HUES6 (cell line): ENCODE data around the gene RBP7.

Source experiments
- H3K27ac ChIP-seq: 2 replicates; pipeline ENCODE4 v1.7.0; 2013; ENCODE audit warnings: low read depth, mild to moderate bottlenecking, low read length, inconsistent platforms
- H3K27me3 ChIP-seq: 2 replicates; pipeline ENCODE4 v1.6.1; 2013; ENCODE audit warnings: low read length; ENCODE audit not compliant: control insufficient read depth, insufficient read depth
- H3K36me3 ChIP-seq: 2 replicates; pipeline ENCODE4 v1.6.1; 2013; ENCODE audit warnings: low read length; ENCODE audit not compliant: control insufficient read depth, insufficient read depth
- H3K4me1 ChIP-seq: 2 replicates; pipeline ENCODE4 v1.6.1; 2013; ENCODE audit warnings: low read length; ENCODE audit not compliant: control insufficient read depth, insufficient read depth
- H3K4me3 ChIP-seq: 2 replicates; pipeline ENCODE4 v1.5.1; 2013; ENCODE audit warnings: low read depth, low read length
- H3K9ac ChIP-seq: one replicate; pipeline ENCODE4 v1.6.1; 2013; ENCODE audit warnings: mild to moderate bottlenecking, low read length
- H3K9me3 ChIP-seq: 2 replicates; pipeline ENCODE4 v1.6.1; 2013; ENCODE audit warnings: low read depth, low read length; ENCODE audit not compliant: control insufficient read depth, insufficient read depth

RBP7 gene

DNA sequence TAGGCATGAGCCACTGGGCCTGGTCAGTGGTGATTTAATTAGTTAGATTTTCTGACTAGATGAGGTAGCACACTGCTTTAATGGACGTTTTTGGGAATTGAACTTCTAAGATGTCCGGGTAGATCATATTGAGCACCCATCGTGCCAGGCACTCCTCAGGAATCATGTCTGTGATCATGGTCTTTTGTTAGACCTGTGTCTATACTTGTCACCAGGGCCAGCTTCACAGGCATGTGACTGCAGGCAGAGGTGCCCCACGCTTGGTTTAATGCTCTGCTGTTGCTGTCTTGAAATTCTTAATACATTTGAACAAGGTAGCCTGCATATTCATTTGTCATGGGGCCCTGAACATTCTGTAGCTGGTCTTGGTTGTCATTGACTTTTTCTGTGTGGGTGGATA, 55.3 kb downstream of the RBP7 start:
- H3K9me3 ChIP-seq = no peaks in the 10 kb centered on the region

DNA sequence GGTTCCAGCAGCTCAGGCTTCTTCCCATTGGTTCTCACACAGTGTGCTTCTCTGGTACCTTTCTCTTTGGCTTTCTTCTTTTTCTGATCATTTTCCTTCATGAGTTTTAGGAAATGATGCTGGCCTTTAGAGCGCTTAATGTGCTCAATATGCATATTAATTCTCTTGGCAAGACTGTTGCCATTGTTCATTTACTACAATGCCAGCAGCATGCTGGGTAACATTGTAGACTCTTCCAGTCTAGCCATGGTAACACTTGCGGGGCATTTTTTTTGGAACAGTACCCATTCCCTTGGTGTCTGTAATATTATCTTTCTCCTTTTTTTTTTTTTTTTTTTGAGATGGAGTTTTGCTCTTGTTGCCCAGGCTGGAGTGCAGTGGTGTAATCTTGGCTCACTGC, 57.4 kb downstream of the RBP7 start:
- Histone ChIP-seq H3K27ac (no peak overlapping the region), H3K4me3 (no peak overlapping the region), H3K9me3 (no peaks in the 10 kb centered on the region), H3K9ac (no peak overlapping the region), H3K36me3 (peaks cover 8% of the 10 kb centered on the region; the same call in 1 of the 2 replicates), H3K4me1 (no peaks in the 10 kb centered on the region), H3K27me3 (no peaks in the 10 kb centered on the region)

More for the DNA sequence above, 55.3 kb downstream of the RBP7 start:
- Histone ChIP-seq H3K27ac (no peak overlapping the region), H3K9ac (no peak overlapping the region), H3K27me3 (no peaks in the 10 kb centered on the region), H3K36me3 (peaks cover 13% of the 10 kb centered on the region; the same call in 1 of the 2 replicates), H3K4me1 (no peaks in the 10 kb centered on the region), H3K4me3 (no peak overlapping the region)

DNA sequence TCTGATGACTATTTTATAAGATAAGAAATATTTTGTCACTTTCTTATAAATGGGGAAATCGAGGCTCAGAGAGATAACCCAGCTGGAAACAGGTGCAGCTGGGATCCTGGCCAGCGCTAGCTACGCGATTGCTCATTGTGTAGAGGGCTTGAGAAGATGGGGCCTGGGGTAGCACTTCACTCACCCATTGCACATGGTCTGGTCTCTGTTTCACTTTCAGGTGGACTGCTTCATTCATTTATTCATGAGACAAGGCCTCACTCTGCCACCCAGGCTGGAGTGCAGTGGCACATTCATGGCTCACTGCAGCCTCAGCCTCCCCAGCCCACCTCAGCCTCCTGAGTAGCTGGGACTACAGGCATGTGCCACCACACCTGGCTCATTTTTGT, 59.6 kb downstream of the RBP7 start:
- Histone ChIP-seq H3K4me3 (no peak overlapping the region), H3K36me3 (peaks cover 2% of the 10 kb centered on the region; the same call in 1 of the 2 replicates), H3K9ac (no peak overlapping the region), H3K27me3 (no peaks in the 10 kb centered on the region), H3K27ac (no peak overlapping the region), H3K4me1 (no peaks in the 10 kb centered on the region), H3K9me3 (no peaks in the 10 kb centered on the region)

DNA sequence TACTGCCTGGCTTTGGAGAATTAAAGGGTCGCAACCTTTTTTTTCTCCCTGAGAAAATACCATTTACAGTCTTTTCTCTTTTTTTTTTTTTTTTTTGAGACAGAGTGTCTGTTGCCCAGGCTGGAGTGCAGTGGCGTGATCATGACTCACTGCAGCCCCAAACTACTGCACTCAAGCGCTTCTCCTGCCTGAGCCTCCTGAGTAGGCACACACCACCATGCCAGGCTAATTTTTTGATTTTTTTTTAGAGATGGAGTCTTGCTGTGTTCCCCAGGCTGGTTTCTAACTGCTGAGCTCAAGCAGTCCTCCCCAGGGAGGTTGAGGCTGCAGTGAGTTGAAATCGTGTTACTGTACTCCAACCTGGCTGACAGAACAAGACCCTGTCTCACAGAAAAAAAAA, 60.3 kb downstream of the RBP7 start:
- Histone ChIP-seq H3K4me3 (no peak overlapping the region), H3K9ac (no peak overlapping the region), H3K9me3 (no peaks in the 10 kb centered on the region), H3K36me3 (peaks cover 2% of the 10 kb centered on the region; the same call in 1 of the 2 replicates), H3K4me1 (no peaks in the 10 kb centered on the region), H3K27ac (no peak overlapping the region), H3K27me3 (no peaks in the 10 kb centered on the region)

DNA sequence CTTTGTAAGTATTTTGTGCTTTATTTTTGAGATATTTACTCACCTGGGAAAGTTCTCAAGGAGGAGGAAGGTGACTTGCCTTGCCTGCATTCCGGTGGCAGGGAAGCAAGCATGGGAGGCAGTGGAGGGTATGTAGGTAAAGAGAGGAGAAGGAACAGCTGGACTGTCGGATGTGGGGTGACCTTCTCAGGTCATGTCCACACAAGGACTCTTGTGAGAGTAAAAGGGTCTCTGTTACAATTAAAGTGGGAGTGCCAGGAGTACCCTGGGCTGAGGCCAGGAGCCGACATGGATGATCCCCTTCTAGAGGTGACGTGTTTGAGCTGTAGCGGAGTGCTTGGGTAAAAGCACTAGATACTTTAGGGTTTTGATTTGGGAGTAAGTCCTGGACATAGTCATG, 60.8 kb downstream of the RBP7 start:
- Histone ChIP-seq H3K4me1 (no peaks in the 10 kb centered on the region), H3K4me3 (no peak overlapping the region), H3K9ac (no peak overlapping the region), H3K27ac (no peak overlapping the region), H3K27me3 (no peaks in the 10 kb centered on the region), H3K36me3 (peaks cover under 1% of the 10 kb centered on the region; the same call in 1 of the 2 replicates), H3K9me3 (no peaks in the 10 kb centered on the region)

DNA sequence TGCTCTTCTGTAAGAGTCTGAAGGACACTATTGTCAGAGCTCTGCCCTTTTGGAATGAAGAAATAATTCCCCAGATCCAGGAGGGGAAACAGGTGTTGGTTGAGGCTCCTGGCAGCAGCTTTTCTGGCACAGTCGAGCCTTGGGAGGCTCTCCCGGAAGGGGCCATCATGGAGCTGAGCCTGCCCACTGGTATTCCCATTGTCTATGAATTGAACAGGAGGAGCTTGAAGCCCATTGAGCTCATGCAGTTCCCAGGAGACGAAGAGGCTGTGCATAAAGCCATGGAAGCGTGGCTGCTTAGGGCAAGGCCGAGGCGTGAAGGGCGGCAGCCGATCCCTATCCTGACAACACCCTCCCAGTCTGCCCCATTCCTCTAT, 62.3 kb downstream of the RBP7 start:
- Histone ChIP-seq H3K36me3 (no peaks in the 10 kb centered on the region), H3K9ac (no peak overlapping the region), H3K27me3 (no peaks in the 10 kb centered on the region), H3K4me1 (no peaks in the 10 kb centered on the region), H3K9me3 (no peaks in the 10 kb centered on the region), H3K4me3 (no peak overlapping the region), H3K27ac (no peak overlapping the region)

DNA sequence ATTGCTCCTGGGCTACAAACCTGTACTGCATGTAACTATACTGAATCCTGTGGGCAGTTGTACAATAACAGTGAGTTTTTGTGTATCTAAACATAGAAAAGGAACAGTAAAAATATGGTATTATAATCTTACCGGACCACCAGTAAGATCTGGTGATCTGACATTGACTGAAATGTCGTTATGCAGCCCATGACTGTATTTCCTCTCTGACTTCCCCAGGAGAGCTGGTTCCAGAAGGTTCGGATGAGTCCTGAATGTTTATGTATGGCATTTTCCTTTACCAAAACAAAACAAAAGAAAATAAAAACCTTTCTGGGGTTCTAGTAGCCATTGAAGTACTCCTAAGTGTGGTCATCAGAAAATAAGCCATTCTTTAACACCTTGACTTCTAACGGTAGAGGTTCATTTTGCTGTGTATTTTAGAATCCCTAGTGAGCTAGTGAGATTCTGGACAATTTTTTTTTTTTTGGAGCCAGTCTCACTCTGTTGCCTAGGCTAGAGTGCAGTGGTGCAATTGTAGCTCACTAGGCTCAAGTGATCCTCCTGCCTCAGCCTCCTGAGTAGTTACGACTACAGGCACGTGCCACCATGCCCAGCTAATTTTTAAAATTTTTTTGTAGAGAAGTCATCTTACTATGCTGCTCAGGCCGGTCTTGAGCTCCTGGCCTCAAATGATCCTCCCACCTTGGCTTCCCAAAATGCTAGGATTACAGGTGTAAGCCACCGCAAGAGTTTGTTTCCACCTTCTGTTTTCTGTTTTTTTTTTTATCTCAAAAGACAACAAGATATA, 63.5 kb downstream of the RBP7 start:
- no peaks in the 10 kb centered on the region for H3K36me3 ChIP-seq
- H3K27ac ChIP-seq = no peak overlapping the region
- H3K9me3 ChIP-seq = no peaks in the 10 kb centered on the region
- no peak overlapping the region for H3K9ac ChIP-seq
- no peak overlapping the region for H3K4me3 ChIP-seq
- H3K27me3 ChIP-seq = no peaks in the 10 kb centered on the region
- peaks cover 6% of the 10 kb centered on the region for H3K4me1 ChIP-seq

DNA sequence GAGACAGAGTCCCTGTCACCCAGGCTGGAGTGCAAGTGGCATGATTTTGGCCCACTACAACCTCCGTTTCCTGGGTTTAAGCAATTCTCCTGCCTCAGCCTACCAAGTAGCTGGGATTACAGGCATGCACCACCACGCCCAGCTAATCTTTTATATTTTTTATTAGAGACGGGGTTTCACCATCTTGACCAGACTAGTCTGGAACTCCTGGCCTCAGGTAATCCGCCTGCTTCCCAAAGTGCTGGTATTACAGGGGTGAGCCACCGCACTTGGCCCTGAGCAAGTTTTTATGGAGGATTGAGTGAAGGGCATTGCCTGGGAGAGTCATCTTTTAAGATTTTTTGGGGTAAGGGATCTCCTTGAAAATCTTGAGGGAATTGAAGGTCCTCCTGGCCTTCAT, 64.2 kb downstream of the RBP7 start:
- Histone ChIP-seq H3K9ac (no peak overlapping the region), H3K27me3 (no peaks in the 10 kb centered on the region), H3K4me3 (no peak overlapping the region), H3K9me3 (no peaks in the 10 kb centered on the region), H3K4me1 (peaks cover 7% of the 10 kb centered on the region), H3K36me3 (no peaks in the 10 kb centered on the region), H3K27ac (no peak overlapping the region)

DNA sequence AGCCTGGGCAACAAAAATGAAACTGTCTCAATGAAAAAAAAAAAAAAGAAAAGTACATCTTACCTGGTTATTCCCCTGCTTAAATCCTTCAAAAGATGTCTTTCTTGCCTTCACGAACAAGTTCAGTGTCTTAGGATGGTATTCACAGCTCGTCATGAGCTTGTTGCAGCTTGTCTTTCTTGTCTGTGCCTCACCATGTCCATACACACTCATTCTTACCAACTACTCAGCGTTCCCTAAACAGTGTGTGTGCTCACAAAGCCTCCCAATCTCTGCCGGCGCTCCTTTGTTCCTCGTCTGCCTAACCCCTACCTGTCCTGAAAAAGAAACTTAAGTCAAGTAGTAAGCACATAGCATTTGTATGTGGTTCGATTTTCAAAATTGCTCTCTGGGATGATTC, 66.8 kb downstream of the RBP7 start:
- H3K27ac ChIP-seq = no peak overlapping the region
- peaks cover 7% of the 10 kb centered on the region for H3K4me1 ChIP-seq

DNA sequence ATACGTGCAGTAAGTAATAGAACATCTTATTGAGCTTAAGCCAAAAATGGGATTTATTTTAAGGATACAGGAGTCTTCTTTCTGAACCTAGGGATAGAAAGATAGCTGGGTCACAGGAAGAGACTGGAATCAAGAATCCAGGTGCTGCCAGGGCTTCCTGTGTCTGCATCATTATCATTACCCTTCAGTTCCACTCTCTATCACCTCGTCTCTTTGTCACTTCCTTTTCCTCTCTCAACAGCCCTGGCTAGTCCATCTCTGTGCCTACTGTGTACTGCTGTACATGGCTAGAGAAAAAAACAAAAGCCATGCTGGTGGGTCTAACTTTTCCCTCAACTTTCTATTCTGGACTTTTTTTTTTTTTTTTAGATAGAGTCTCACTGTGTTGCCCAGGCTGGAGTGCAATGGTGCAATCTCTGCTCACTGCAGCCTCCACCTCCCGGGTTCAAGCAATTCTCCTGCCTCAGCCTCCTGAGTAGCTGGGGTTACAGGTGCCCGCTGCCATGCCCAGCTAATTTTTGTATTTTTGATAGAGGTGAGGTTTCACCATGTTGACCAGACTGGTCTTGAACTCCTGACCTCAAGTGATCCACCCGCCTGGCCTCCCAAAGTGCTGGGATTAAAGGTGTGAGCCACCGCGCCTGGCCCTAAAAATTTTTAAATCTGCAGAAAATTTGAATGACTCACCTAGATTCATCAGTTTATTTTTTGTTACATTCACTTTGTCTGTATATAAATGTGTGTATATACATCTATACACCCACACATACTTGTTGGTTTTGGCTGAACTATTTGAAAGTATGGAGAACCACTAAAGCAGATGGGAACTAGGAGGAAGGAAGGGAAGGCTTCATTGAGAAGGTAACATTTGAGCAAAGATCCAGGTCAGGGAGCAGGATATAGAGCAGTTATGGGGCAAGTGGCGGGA, 67.7 kb downstream of the RBP7 start:
- H3K27ac ChIP-seq = no peak overlapping the region

More for the DNA sequence above, 66.8 kb downstream of the RBP7 start:
- Histone ChIP-seq H3K9me3 (no peaks in the 10 kb centered on the region), H3K9ac (no peak overlapping the region), H3K27me3 (no peaks in the 10 kb centered on the region), H3K4me3 (no peak overlapping the region), H3K36me3 (no peaks in the 10 kb centered on the region)

DNA sequence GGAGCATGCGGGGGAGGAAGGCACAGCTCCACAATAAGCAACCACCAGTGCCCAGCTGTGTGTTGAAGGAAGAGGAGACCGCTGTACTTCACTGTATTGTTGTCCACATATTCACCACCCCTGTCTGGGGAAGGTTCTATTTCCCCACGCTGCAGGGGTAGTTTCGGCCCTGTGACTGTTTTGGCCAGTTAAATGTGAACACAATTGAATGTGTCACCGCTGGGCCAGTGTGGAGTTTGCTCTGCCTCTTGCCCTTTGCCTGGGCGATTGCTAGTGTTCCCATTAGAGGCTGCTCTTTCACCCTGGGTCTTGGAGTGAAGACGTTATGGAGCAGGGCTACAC, 68.3 kb downstream of the RBP7 start:
- Histone ChIP-seq H3K36me3 (no peaks in the 10 kb centered on the region), H3K4me1 (peaks cover 7% of the 10 kb centered on the region), H3K9ac (no peak overlapping the region), H3K27me3 (no peaks in the 10 kb centered on the region), H3K9me3 (no peaks in the 10 kb centered on the region), H3K27ac (no peak overlapping the region), H3K4me3 (no peak overlapping the region)

More for the DNA sequence above, 67.7 kb downstream of the RBP7 start:
- H3K9ac ChIP-seq = no peak overlapping the region
- H3K4me3 ChIP-seq = no peak overlapping the region
- H3K9me3 ChIP-seq = no peaks in the 10 kb centered on the region
- no peaks in the 10 kb centered on the region for H3K36me3 ChIP-seq
- H3K27me3 ChIP-seq = no peaks in the 10 kb centered on the region
- peaks cover 7% of the 10 kb centered on the region for H3K4me1 ChIP-seq
